ENCODE results near the gene RNF169. TPM values are rescaled to one million over a fixed set of nuclear protein-coding genes. Genes with fewer than 3 reads are reported as not detected.

The RNF169 gene
- total RNA-seq, 4 donors from 2014 or later: 24.1 to 30.2 (median 27.5) TPM

DNA sequence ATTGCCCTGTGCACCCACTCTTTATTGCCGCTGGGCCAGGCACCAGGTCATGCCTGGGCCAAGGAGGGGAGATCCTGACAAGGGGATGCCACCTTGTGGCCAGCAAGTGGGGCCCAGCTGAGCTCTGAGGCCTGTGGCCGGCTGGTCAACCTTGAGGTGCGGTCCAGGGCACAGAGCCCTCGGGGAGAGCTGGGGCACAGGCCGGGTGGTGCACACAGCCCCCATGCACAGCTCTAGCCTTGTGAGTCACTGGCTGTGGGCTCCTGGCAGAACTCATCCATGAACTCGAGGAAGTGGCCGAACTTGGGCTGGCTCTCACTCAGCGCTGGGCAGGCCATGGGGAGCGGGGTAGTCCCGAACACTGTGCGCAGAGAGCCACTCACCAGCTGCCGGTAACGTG, 94.3 kb downstream of the RNF169 start:
- no peaks in the 10 kb centered on the region for H3K4me1 ChIP-seq
- no peak overlapping the region for H3K27ac ChIP-seq
- intact Hi-C loops (cut with DNase I): no loop called here
- DNase-seq: no peak
- no peaks in the 10 kb centered on the region for H3K9me3 ChIP-seq
- H3K36me3 ChIP-seq: peaks cover 4 to 9% of the 10 kb centered on the region in 2 donors
- TF ChIP-seq, protein P1, sequence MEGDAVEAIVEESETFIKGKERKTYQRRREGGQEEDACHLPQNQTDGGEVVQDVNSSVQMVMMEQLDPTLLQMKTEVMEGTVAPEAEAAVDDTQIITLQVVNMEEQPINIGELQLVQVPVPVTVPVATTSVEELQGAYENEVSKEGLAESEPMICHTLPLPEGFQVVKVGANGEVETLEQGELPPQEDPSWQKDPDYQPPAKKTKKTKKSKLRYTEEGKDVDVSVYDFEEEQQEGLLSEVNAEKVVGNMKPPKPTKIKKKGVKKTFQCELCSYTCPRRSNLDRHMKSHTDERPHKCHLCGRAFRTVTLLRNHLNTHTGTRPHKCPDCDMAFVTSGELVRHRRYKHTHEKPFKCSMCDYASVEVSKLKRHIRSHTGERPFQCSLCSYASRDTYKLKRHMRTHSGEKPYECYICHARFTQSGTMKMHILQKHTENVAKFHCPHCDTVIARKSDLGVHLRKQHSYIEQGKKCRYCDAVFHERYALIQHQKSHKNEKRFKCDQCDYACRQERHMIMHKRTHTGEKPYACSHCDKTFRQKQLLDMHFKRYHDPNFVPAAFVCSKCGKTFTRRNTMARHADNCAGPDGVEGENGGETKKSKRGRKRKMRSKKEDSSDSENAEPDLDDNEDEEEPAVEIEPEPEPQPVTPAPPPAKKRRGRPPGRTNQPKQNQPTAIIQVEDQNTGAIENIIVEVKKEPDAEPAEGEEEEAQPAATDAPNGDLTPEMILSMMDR (IDR thresholded peaks at IDR 0.05): no peak
- no peak for TF ChIP-seq POLR2A (IDR thresholded peaks at IDR 0.05)
- H3K27me3 ChIP-seq: no peaks in the 10 kb centered on the region
- no peak overlapping the region for H3K4me3 ChIP-seq (replicated peaks in 1 of 3)
- 96 to 98% methylated on average over 9 to 13 of the region's 13 CpGs for WGBS, 2 donors

DNA sequence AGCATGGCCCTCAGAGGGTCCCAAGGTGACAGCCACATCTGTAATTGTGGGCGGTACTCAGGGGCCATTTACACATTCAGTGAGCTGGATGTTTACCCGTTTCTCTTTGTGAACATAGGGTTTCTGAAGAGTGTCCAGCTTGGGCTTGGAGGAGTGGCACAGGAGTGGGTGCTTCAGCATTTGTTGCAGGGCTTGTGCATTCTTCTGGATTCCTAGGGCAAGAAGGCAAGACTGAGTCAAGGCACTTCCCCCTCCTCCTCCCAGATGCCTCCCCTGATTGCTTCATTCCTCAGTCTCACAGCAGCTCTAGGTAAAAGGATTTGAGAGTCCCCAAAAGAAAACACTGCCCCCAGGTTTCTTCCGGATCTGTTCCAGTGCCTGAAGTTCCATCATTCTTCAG, 95.4 kb downstream of the RNF169 start:
- H3K4me3 ChIP-seq (replicated peaks in 1 of 3): no peak overlapping the region
- intact Hi-C loops (cut with DNase I): no loop called here
- H3K27ac ChIP-seq: no peak overlapping the region
- TF ChIP-seq, protein P1 (IDR thresholded peaks at IDR 0.05): no peak
- TF ChIP-seq POLR2A (IDR thresholded peaks at IDR 0.05): no peak
- H3K36me3 ChIP-seq: peaks cover 4 to 9% of the 10 kb centered on the region in 2 donors
- no peaks in the 10 kb centered on the region for H3K4me1 ChIP-seq
- no peaks in the 10 kb centered on the region for H3K27me3 ChIP-seq
- peak; percentile 16 to 19 for DNase-seq
- no peaks in the 10 kb centered on the region for H3K9me3 ChIP-seq
- 80 to 87% methylated on average over 3 of the region's 3 CpGs for WGBS, 2 donors

DNA sequence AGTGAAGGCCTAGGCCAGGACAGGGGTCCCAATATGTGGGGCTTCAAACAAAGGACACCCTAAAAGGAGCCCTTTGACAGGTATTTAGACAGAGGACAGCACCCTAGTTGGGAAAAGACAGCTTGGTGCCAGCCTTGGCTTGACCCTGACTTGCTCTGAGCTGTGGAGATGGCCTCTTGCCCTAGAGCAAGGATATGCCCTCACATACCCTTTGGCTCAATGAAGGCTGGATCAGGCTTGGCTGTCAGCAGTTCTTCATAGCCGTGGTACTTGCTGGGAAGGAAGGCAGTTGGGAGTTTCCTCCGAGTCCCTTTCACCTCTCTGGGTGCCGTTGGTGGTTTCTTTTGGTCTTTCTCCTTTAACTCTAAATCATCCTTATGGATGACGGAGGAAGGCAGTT, 96.2 kb downstream of the RNF169 start:
- no peaks in the 10 kb centered on the region for H3K9me3 ChIP-seq
- H3K4me1 ChIP-seq: no peaks in the 10 kb centered on the region
- H3K27me3 ChIP-seq: no peaks in the 10 kb centered on the region
- no peak overlapping the region for H3K4me3 ChIP-seq (replicated peaks in 1 of 3)
- H3K27ac ChIP-seq: no peak overlapping the region
- intact Hi-C loops (cut with DNase I): no loop called here
- H3K36me3 ChIP-seq: peaks cover 4 to 9% of the 10 kb centered on the region in 2 donors
- DNase-seq: no peak
- TF ChIP-seq POLR2A (IDR thresholded peaks at IDR 0.05): no peak
- TF ChIP-seq, protein P1 (IDR thresholded peaks at IDR 0.05): no peak
- WGBS, 2 donors: 96 to 99% methylated on average over 4 of the region's 4 CpGs

DNA sequence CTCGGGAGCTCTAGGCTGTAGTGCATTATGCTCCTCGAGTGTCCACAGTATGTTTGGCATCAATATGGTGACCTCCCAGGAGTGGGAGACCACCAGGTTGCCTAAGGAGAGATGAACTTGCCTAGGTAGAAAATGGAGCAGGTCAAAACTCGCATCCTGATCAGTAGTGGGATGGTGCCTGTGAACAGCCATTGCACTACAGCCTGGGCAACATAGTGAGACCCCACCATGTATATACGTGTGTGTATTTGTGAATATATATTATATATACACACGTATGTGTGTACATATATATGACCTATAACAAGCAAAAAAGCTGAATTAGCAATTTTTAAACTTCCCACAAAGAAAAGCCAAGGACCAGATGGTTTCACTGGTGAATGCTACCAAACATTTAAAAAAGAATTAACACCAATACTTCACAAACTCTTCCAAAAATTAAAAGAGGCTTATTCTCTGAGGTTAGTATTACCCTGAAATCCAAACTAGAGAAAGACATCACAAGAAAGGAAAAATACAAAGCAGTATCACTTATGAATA, 97.4 kb downstream of the RNF169 start:
- Histone ChIP-seq H3K4me1 (no peaks in the 10 kb centered on the region), H3K9me3 (no peaks in the 10 kb centered on the region), H3K27ac (no peak overlapping the region), H3K27me3 (no peaks in the 10 kb centered on the region), H3K4me3 (replicated peaks in 1 of 3) (no peak overlapping the region), H3K36me3 (peaks cover 4 to 13% of the 10 kb centered on the region in 2 donors)
- WGBS, 2 donors: 93 to 96% methylated on average over 5 of the region's 5 CpGs
- TF ChIP-seq, protein P1 (IDR thresholded peaks at IDR 0.05): no peak
- TF ChIP-seq POLR2A (IDR thresholded peaks at IDR 0.05): no peak
- DNase-seq: no peak
- intact Hi-C loops (cut with DNase I): no loop called here

DNA sequence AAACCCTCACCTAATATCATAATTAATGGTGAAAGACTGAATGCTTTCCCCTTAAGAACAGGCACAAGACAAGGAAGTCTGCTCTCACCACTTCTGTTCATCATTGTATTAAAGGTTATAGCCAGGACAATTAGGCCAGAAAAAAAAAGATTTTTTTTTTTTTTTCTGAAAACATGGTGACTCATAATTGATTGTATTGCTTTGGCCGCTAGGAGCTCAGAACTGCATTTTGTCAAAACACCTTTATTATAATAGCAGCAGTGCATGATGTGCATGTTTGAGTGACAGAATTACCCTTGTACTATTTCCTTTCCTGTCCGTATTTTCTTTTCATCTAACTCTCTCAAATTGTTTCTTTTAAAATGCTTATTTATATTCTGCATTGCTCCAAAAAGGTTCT, 98.1 kb downstream of the RNF169 start:
- Histone ChIP-seq H3K4me3 (replicated peaks in 1 of 3) (no peak overlapping the region), H3K27me3 (no peaks in the 10 kb centered on the region), H3K9me3 (no peaks in the 10 kb centered on the region), H3K36me3 (peaks cover 9 to 17% of the 10 kb centered on the region in 2 donors), H3K4me1 (no peaks in the 10 kb centered on the region), H3K27ac (no peak overlapping the region)
- no peak for DNase-seq
- TF ChIP-seq POLR2A (IDR thresholded peaks at IDR 0.05): no peak
- TF ChIP-seq, protein P1 (IDR thresholded peaks at IDR 0.05): no peak
- intact Hi-C loops (cut with DNase I): no loop called here
- WGBS, 2 donors: 91 to 97% methylated on average over 2 of the region's 2 CpGs

Measured in thyroid gland (tissue), 4 donors.